Astrocyte (in vitro differentiated cells and primary cell): ENCODE measurements around the gene GSE1. TPM values are rescaled to one million over a fixed set of nuclear protein-coding genes. Genes with fewer than 3 reads are reported as not detected.

Experiments
- DNase-seq: peaks from one replicate; pipeline ENCODE4 v3.0.0-alpha.2; 2010; ENCODE audit warnings: low read depth
- FAIRE-seq: peaks from 2 replicates; lab custom pipeline; 2011; peaks lifted over from hg19 to GRCh38; lab: Jason Lieb, UNC
- H2AFZ ChIP-seq: 2 replicates; pipeline ENCODE4 v1.6.0; 2012; ENCODE audit warnings: low read depth, low read length, inconsistent platforms
- H3K27ac ChIP-seq: 2 replicates; pipeline ENCODE4 v1.5.1; 2011; ENCODE audit warnings: low read depth, low read length, inconsistent platforms
- H3K27me3 ChIP-seq: 2 replicates; pipeline ENCODE4 v1.6.0; 2011; ENCODE audit warnings: low read length, inconsistent platforms; ENCODE audit not compliant: insufficient read depth
- H3K36me3 ChIP-seq: 2 replicates; pipeline ENCODE4 v1.5.1; 2011; ENCODE audit warnings: low read length, inconsistent platforms; ENCODE audit not compliant: insufficient read depth
- H3K4me1 ChIP-seq: 2 replicates; pipeline ENCODE4 v1.5.1; 2011; ENCODE audit warnings: low read length, inconsistent platforms; ENCODE audit not compliant: insufficient read depth
- H3K4me2 ChIP-seq: 2 replicates; pipeline ENCODE4 v1.6.0; 2012; ENCODE audit warnings: low read length, inconsistent platforms
- H3K4me3 ChIP-seq: 2 replicates; pipeline ENCODE4 v1.5.1; 2011; ENCODE audit warnings: low read depth, mild to moderate bottlenecking, low read length, inconsistent platforms; ENCODE audit not compliant: insufficient read depth
- H3K79me2 ChIP-seq: 2 replicates; pipeline ENCODE4 v1.6.0; 2012; ENCODE audit warnings: mild to moderate bottlenecking, low read length, inconsistent platforms; ENCODE audit not compliant: insufficient read depth
- H3K9ac ChIP-seq: 2 replicates; pipeline ENCODE4 v1.6.0; 2012; ENCODE audit warnings: mild to moderate bottlenecking, low read length, inconsistent platforms
- H3K9me3 ChIP-seq: 2 replicates; pipeline ENCODE4 v1.5.1; 2012; ENCODE audit warnings: low read depth, mild to moderate bottlenecking, low read length, inconsistent platforms; ENCODE audit not compliant: insufficient read depth
- H4K20me1 ChIP-seq: 2 replicates; pipeline ENCODE4 v1.6.0; 2012; ENCODE audit warnings: low read length, inconsistent platforms; ENCODE audit not compliant: insufficient read depth
- H3K27ac Mint-ChIP-seq: one replicate; pipeline ENCODE4 v1.8.0; 2021; ENCODE audit warnings: mild to moderate bottlenecking, mixed read lengths; ENCODE audit not compliant: unreplicated experiment
- H3K27me3 Mint-ChIP-seq: one replicate; pipeline ENCODE4 v1.8.0; 2021; ENCODE audit warnings: low read depth, mixed read lengths; ENCODE audit not compliant: unreplicated experiment
- H3K36me3 Mint-ChIP-seq: one replicate; pipeline ENCODE4 v1.8.0; 2021; ENCODE audit warnings: low read depth, mixed read lengths; ENCODE audit not compliant: unreplicated experiment
- H3K4me1 Mint-ChIP-seq: one replicate; pipeline ENCODE4 v1.8.0; 2021; ENCODE audit warnings: low read depth, mixed read lengths; ENCODE audit not compliant: unreplicated experiment
- H3K4me3 Mint-ChIP-seq: one replicate; pipeline ENCODE4 v1.8.0; 2021; ENCODE audit warnings: mild to moderate bottlenecking, moderate library complexity, mixed read lengths; ENCODE audit not compliant: unreplicated experiment
- H3K9me3 Mint-ChIP-seq: one replicate; pipeline ENCODE4 v1.8.0; 2021; ENCODE audit warnings: mild to moderate bottlenecking, mixed read lengths; ENCODE audit not compliant: unreplicated experiment
- CTCF ChIP-seq: IDR thresholded peaks from 2 replicates; pipeline ENCODE4 v1.5.1; 2011; ENCODE audit warnings: low read depth, mild to moderate bottlenecking, inconsistent platforms, low read length, moderate library complexity; ENCODE audit not compliant: insufficient read depth
- EZH2 ChIP-seq: IDR thresholded peaks from 2 replicates; pipeline ENCODE4 v1.6.1; 2012; ENCODE audit warnings: mild to moderate bottlenecking, low read length, inconsistent platforms; ENCODE audit not compliant: insufficient read depth
- total RNA-seq: library from RNA; stranded (reverse); gene quantifications from 2 replicates; pipeline ENCODE4 v1.2.1, GENCODE V29; 2021

Gene GSE1
- total RNA-seq, 1 donor from 2014 or later: 35.0 TPM

DNA sequence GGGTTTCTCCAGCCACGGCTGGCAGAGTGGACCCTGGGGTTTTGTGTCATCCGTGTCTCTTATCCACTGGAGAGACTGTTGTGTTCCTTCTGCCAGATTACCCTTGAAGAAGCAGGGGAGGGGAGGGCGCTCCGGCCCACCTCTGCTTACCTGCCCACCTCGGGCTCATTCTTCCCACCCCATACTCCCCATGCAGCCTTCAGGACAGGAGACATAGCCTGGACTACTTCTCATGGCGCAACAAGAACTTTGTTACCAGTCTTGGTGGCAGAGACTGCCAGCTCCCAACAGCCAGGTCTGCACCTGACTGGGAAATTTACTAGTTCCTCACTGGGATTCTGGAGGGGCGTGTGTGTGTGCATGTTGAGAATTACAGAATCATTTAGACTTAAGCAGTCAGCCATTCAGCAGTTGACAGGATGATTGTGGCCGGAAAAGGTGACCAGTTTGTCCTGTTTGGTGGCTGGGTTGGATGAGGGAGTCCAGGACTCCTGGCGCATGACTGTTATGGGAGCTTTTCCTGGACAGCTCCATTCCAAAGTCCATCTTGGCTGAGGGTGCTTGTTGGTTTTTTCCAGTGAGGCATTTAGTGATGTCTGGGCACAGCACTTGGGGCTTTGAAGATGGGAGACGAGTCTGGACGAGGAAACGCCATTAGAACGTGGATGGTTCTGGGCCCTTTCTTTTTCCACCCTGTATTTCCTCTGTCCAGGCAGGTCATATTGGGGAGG lies 8.7 kb downstream of the GSE1 start:
- TF ChIP-seq CTCF (no peak), EZH2 (no peak)
- H3K9me3 Mint-ChIP-seq: no peaks in the 10 kb centered on the region
- peaks cover 100% of the 10 kb centered on the region for H4K20me1 ChIP-seq

DNA sequence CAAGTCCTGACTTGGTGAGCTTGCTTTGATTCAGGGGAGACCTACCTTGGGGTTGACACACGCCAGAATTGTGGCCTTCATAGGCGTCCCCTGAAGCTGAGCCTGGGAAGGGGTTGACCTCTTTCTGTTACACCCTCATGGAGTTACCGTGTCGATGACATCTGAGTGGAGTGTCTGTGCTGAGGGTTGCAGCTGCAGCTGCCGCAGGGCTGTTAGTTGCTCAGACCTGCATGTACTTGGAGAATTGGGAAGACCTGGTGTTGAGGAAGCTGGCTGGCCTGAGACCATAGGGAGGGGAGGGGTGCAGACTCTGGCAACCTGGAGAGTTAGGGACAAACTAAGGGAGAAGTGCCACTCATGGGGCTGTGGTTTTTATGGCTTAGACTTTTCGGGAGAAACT lies 9.6 kb downstream of the GSE1 start:
- Histone ChIP-seq H3K79me2 (peaks cover 52% of the 10 kb centered on the region), H3K4me1 (peaks cover 5% of the 10 kb centered on the region), H3K9me3 (no peaks in the 10 kb centered on the region), H3K4me2 (no peak overlapping the region), H3K27ac (no peak overlapping the region), H4K20me1 (peaks cover 98% of the 10 kb centered on the region), H3K9ac (no peak overlapping the region), H3K4me3 (no peak overlapping the region), H3K27me3 (no peaks in the 10 kb centered on the region), H3K36me3 (no peaks in the 10 kb centered on the region), H2AFZ (no peak overlapping the region)
- Mint-ChIP-seq H3K27me3 (peaks cover 13% of the 10 kb centered on the region), H3K36me3 (peaks cover 10% of the 10 kb centered on the region), H3K27ac (no peak overlapping the region), H3K9me3 (no peaks in the 10 kb centered on the region), H3K4me1 (peaks cover 9% of the 10 kb centered on the region), H3K4me3 (no peak overlapping the region)
- DNase-seq (no peak), FAIRE-seq (no peak)
- no peak for TF ChIP-seq CTCF
- TF ChIP-seq EZH2: no peak

More for the DNA sequence above, 8.7 kb downstream of the GSE1 start:
- no peak overlapping the region for H3K27ac ChIP-seq
- DNase-seq: no peak
- no peaks in the 10 kb centered on the region for H3K27me3 ChIP-seq
- H3K79me2 ChIP-seq: peaks cover 53% of the 10 kb centered on the region
- H3K36me3 ChIP-seq: no peaks in the 10 kb centered on the region
- H3K27ac Mint-ChIP-seq: no peak overlapping the region
- no peak for FAIRE-seq
- peaks cover 8% of the 10 kb centered on the region for H3K4me1 ChIP-seq
- H3K27me3 Mint-ChIP-seq: peaks cover 13% of the 10 kb centered on the region
- H3K4me2 ChIP-seq: no peak overlapping the region
- no peak overlapping the region for H2AFZ ChIP-seq
- no peak overlapping the region for H3K4me3 ChIP-seq
- H3K9ac ChIP-seq: no peak overlapping the region
- peaks cover 6% of the 10 kb centered on the region for H3K4me1 Mint-ChIP-seq
- H3K9me3 ChIP-seq: no peaks in the 10 kb centered on the region
- no peak overlapping the region for H3K4me3 Mint-ChIP-seq
- H3K36me3 Mint-ChIP-seq: peaks cover 10% of the 10 kb centered on the region

DNA sequence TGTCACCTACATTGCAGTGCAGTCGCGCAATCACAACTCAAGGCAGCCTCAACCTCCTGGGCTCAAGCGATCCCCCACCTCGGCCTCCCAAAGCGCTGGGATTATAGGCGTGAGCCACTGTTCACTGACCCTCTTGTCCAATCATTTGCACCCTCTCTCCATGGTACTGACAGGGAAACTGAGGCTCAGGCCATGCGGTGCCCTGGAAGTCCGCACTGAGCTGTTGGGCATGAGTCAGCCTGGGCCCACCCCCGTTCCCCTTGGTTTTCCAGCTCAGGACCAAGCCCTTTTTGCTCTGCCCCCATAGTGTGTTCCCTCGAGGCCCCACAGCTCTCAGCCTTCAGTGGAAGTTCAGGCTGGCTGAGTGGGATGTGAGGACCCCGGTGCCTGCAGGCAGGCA lies 10.1 kb downstream of the GSE1 start:
- H3K79me2 ChIP-seq: peaks cover 50% of the 10 kb centered on the region
- Mint-ChIP-seq H3K4me3 (no peak overlapping the region), H3K27me3 (peaks cover 8% of the 10 kb centered on the region), H3K4me1 (peaks cover 9% of the 10 kb centered on the region), H3K9me3 (no peaks in the 10 kb centered on the region), H3K27ac (no peak overlapping the region), H3K36me3 (peaks cover 8% of the 10 kb centered on the region)
- H3K27me3 ChIP-seq: no peaks in the 10 kb centered on the region
- DNase-seq (no peak), FAIRE-seq (no peak)
- H3K4me2 ChIP-seq: no peak overlapping the region
- no peak overlapping the region for H3K9ac ChIP-seq
- H3K4me3 ChIP-seq: no peak overlapping the region
- no peak overlapping the region for H2AFZ ChIP-seq
- H3K27ac ChIP-seq: no peak overlapping the region
- TF ChIP-seq CTCF: no peak
- TF ChIP-seq EZH2: no peak
- no peaks in the 10 kb centered on the region for H3K36me3 ChIP-seq
- H3K4me1 ChIP-seq: peaks cover 7% of the 10 kb centered on the region
- H3K9me3 ChIP-seq: no peaks in the 10 kb centered on the region
- peaks cover 98% of the 10 kb centered on the region for H4K20me1 ChIP-seq
